Measurements from ENCODE around the gene RFT1. TPM values are rescaled to one million over a fixed set of nuclear protein-coding genes. Genes with fewer than 3 reads are reported as not detected.

The RFT1 gene
- total and polyA plus RNA-seq, 2 of the 13 experiments (the other 11 are each of a cell fraction or from before 2014, with no cell fraction given), result 23.2 to 37.0 TPM

GRCh38 chr3:53072653-53073552 lies 57.3 kb downstream of the RFT1 start (continued):
- TF ChIP-seq CREB1 (IDR thresholded peaks at IDR 0.05) (no peak), CREB1 (CRISPR knock-in tag; IDR thresholded peaks at IDR 0.05) (no peak), ZNF121 (CRISPR knock-in tag; IDR thresholded peaks at IDR 0.05) (no peak; the same call in none of the 2 replicates), ZSCAN30 (CRISPR knock-in tag; IDR thresholded peaks at IDR 0.05) (no peak), GABPA (IDR thresholded peaks at IDR 0.05; ENCODE audit: low read depth, low read length) (peak; percentile 67), GABPA (CRISPR knock-in tag; IDR thresholded peaks at IDR 0.05; ENCODE audit: low read depth) (peak; percentile 90), ZNF34 (CRISPR knock-in tag; IDR thresholded peaks at IDR 0.05; ENCODE audit: borderline replicate concordance) (no peak), ZNF317 (CRISPR knock-in tag; IDR thresholded peaks at IDR 0.05) (no peak; the same call in 1 of the 2 replicates), HIVEP1 (CRISPR knock-in tag; IDR thresholded peaks at IDR 0.05) (no peak; the same call in 1 of the 2 replicates), SALL2 (CRISPR knock-in tag; IDR thresholded peaks at IDR 0.05) (0 out of 2 replicates have a peak, but pooled peaks have one; percentile 63), ATF4 (CRISPR knock-in tag; IDR thresholded peaks at IDR 0.05) (no peak), SRSF1 (optimal IDR thresholded peaks at IDR 0.05; ENCODE audit: low read depth, low read length) (peak; percentile 68), ZBTB25 (CRISPR knock-in tag; IDR thresholded peaks at IDR 0.05) (no peak), POGZ (CRISPR knock-in tag; IDR thresholded peaks at IDR 0.05) (no peak; the same call in 1 of the 2 replicates), PHF20 (CRISPR knock-in tag; IDR thresholded peaks at IDR 0.05) (peak; percentile 73), MZF1 (CRISPR knock-in tag; IDR thresholded peaks at IDR 0.05; ENCODE audit: borderline replicate concordance) (no peak), ZFX (CRISPR knock-in tag; IDR thresholded peaks at IDR 0.05; ENCODE audit: low read depth) (peak; percentile 86), ZNF709 (CRISPR knock-in tag; IDR thresholded peaks at IDR 0.05) (no peak; the same call in 1 of the 2 replicates), KDM3A (CRISPR knock-in tag; IDR thresholded peaks at IDR 0.05; ENCODE audit: low read depth) (peak; percentile 76; the same call in 1 of the 2 replicates)
- TF ChIP-seq, protein P1, sequence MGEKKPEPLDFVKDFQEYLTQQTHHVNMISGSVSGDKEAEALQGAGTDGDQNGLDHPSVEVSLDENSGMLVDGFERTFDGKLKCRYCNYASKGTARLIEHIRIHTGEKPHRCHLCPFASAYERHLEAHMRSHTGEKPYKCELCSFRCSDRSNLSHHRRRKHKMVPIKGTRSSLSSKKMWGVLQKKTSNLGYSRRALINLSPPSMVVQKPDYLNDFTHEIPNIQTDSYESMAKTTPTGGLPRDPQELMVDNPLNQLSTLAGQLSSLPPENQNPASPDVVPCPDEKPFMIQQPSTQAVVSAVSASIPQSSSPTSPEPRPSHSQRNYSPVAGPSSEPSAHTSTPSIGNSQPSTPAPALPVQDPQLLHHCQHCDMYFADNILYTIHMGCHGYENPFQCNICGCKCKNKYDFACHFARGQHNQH (CRISPR knock-in tag; IDR thresholded peaks at IDR 0.05), result peak; percentile 16; the same call in 1 of the 2 replicates
- TF ChIP-seq, protein P2, sequence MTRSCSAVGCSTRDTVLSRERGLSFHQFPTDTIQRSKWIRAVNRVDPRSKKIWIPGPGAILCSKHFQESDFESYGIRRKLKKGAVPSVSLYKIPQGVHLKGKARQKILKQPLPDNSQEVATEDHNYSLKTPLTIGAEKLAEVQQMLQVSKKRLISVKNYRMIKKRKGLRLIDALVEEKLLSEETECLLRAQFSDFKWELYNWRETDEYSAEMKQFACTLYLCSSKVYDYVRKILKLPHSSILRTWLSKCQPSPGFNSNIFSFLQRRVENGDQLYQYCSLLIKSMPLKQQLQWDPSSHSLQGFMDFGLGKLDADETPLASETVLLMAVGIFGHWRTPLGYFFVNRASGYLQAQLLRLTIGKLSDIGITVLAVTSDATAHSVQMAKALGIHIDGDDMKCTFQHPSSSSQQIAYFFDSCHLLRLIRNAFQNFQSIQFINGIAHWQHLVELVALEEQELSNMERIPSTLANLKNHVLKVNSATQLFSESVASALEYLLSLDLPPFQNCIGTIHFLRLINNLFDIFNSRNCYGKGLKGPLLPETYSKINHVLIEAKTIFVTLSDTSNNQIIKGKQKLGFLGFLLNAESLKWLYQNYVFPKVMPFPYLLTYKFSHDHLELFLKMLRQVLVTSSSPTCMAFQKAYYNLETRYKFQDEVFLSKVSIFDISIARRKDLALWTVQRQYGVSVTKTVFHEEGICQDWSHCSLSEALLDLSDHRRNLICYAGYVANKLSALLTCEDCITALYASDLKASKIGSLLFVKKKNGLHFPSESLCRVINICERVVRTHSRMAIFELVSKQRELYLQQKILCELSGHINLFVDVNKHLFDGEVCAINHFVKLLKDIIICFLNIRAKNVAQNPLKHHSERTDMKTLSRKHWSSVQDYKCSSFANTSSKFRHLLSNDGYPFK (CRISPR knock-in tag; IDR thresholded peaks at IDR 0.05; ENCODE audit: borderline replicate concordance), result no peak; the same call in 1 of the 2 replicates
